K562 (cell line): ENCODE measurements around the gene HS3ST3A1. TPM values are rescaled to one million over a fixed set of nuclear protein-coding genes. Genes with fewer than 3 reads are reported as not detected.

Source experiments
- ASH1L ChIP-seq: fragments of 450-650 bp; IDR thresholded peaks from 2 replicates; pipeline ENCODE4 v1.6.1; 2018; ENCODE audit warnings: borderline replicate concordance, mild to moderate bottlenecking, low read depth; ENCODE audit not compliant: partially characterized antibody
- CCAR2 ChIP-seq: fragments of 200-400 bp; formaldehyde crosslinking; IDR thresholded peaks from 2 replicates; pipeline ENCODE4 v1.6.1; 2017; ENCODE audit warnings: mild to moderate bottlenecking, low read depth, low read length
- FOXM1 ChIP-seq, 2 experiments: fragments of 450-650 bp in 1 of 2; sonication (generic) in 1 of 2; formaldehyde crosslinking in 1 of 2; IDR thresholded peaks; 2 replicates each; pipeline versions ENCODE4 v1.6.1 to v1.9.0; 2017 to 2022; ENCODE audit warnings: low read depth in 2 of 2, mild to moderate bottlenecking in 2 of 2, missing genetic modification reagents in 1 of 2, moderate library complexity in 1 of 2
- FOXP4 ChIP-seq: sonication (generic); formaldehyde crosslinking; IDR thresholded peaks from 2 replicates; pipeline ENCODE4 v1.8.0; 2022; ENCODE audit warnings: mild to moderate bottlenecking, missing genetic modification reagents, borderline replicate concordance
- SREBF2 ChIP-seq: sonication (generic); formaldehyde crosslinking; IDR thresholded peaks from 2 replicates; pipeline ENCODE4 v1.4.0; 2020; ENCODE audit warnings: mild to moderate bottlenecking, missing genetic modification reagents
- TCF15 ChIP-seq: fragments of 250-450 bp; sonication (Bioruptor Pico); IDR thresholded peaks from 2 replicates; pipeline ENCODE4 v1.8.0; 2022; ENCODE audit warnings: moderate library complexity, mild to moderate bottlenecking, inconsistent platforms
- polyA plus RNA-seq, 8 experiments: library from polyadenylated mRNA; depleted of rRNA in 4 of 8; stranded (reverse) in 5 of 8; unstranded in 3 of 8; fragments of >200 nt; fragmentation: Nextera tagmentation in 2 of 8; fragmentation: Illumina TruSeq in 1 of 8; extraction: Ambion mirVana in 2 of 8; extraction: Trizol in 1 of 8; gene quantifications; 2 replicates each; pipeline versions ENCODE4 v1.2.1 to v1.2.3, GENCODE V29; 2011 to 2014; ENCODE audit warnings: inconsistent platforms in 1 of 8, missing spikeins in 1 of 8
- total RNA-seq, 7 experiments: library from RNA; depleted of rRNA in 6 of 7; stranded (reverse); fragments of >200 nt in 6 of 7; fragmentation: Illumina TruSeq in 2 of 7; extraction: Trizol in 2 of 7; gene quantifications; 2 replicates each; pipeline versions ENCODE4 v1.2.1 to v1.2.3, GENCODE V29; 2011 to 2021; ENCODE audit warnings: low replicate concordance in 1 of 7
- TF ChIP-seq, protein P1 (sequence below): sonication (generic); formaldehyde crosslinking; IDR thresholded peaks from 2 replicates; pipeline ENCODE4 v1.9.0; 2022; ENCODE audit warnings: mild to moderate bottlenecking, missing genetic modification reagents

Gene HS3ST3A1
- total and polyA plus RNA-seq, 9 of the 15 experiments (the other 6 are each of a cell fraction or from before 2014, with no cell fraction given): 0.25 to 14.8 (median 2.3) TPM

DNA sequence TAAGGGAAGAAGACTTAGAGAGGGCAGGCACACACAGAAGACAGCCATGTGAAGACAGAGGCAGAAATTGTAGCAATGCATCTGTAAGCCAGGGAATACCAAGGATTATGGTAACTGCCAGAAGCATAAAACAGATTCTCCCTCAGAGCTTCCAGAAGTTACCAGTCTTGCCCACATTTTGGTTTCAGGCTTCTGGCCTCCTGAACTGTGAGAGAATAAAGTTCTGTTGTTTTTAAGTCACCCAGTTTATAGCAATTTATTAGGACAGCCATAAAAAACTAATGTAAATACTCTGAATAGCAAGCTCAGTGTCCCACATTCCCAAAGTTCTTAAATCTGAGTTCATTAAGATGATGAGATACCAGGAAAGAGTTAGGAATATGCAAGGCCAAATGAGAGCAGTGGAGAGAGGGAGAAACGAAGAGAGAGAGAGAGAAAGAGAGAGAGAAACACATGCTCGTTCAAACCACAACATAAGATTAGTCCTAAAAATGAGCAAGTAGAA lies 123.4 kb downstream of the HS3ST3A1 start (continued):
- TF ChIP-seq TCF15 (CRISPR knock-in tag) (no peak), FOXP4 (CRISPR knock-in tag) (no peak), ASH1L (no peak), CCAR2 (no peak), FOXM1 (IDR thresholded peaks at IDR 0.05; ENCODE audit: low read depth) (no peak), FOXM1 (CRISPR knock-in tag; IDR thresholded peaks at IDR 0.05; ENCODE audit: low read depth) (no peak), SREBF2 (CRISPR knock-in tag) (no peak)
- TF ChIP-seq, protein P1, sequence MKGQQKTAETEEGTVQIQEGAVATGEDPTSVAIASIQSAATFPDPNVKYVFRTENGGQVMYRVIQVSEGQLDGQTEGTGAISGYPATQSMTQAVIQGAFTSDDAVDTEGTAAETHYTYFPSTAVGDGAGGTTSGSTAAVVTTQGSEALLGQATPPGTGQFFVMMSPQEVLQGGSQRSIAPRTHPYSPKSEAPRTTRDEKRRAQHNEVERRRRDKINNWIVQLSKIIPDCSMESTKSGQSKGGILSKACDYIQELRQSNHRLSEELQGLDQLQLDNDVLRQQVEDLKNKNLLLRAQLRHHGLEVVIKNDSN (CRISPR knock-in tag): no peak
